GM13977 (cell line): ENCODE results near the gene RBM12.
"Not testable (repeated sequence)": the region's sequence is repeated elsewhere in the genome, so short reads cannot be mapped to it uniquely, and the experiment has no call there.

ENCODE experiments used
- DNase-seq: peaks from one replicate; pipeline ENCODE4 v3.0.0; 2012; ENCODE audit warnings: low spot score
- CTCF ChIP-seq: IDR thresholded peaks from 2 replicates; pipeline ENCODE4 v1.5.1; 2012; ENCODE audit warnings: mild to moderate bottlenecking, control low read depth; ENCODE audit not compliant: insufficient read depth; ENCODE audit errors: extremely low read depth, missing control alignments
- in situ Hi-C: fragments of 300-500 bp; cut with MboI; formaldehyde crosslinking; loops from one replicate; pipeline ENCODE4 v1.12.0; 2022; ENCODE audit warnings: low sequenced_read_pairs, low pct_unique_long_range_greater_than_20kb, mixed read lengths, inconsistent platforms; ENCODE audit not compliant: unreplicated experiment

Gene RBM12

DNA sequence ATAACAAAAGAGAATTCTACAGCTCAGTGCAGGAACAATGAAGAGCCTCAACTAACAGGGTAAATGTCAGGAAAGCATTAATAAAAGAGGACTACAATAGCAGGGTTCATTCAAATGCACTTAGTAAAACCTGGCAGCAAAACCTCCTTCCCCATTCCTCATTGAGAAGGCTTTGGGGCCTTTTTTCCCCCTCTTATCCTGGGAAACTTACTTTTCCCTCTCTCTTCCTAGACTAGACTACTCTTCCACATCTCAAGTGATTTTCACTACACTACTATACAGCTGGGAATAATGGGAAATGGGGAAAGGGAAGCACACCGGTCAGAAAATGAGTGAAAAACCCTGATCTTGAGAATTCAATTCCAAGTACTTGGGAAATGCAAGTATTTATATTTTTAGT lies 44.6 kb upstream of the RBM12 start:
- no peak for TF ChIP-seq CTCF
- in situ Hi-C loops = no loop called here
- DNase-seq = no peak

GRCh38 chr20:35708502-35708901 lies 43.8 kb upstream of the RBM12 start:
- DNase-seq = no peak
- no peak for TF ChIP-seq CTCF
- in situ Hi-C loops = no loop called here

- in situ Hi-C loops, DNase-seq: not testable (repeated sequence)
Measured at GRCh38 chr20:35706591-35707529, 42.2 kb upstream of the RBM12 start.

DNA sequence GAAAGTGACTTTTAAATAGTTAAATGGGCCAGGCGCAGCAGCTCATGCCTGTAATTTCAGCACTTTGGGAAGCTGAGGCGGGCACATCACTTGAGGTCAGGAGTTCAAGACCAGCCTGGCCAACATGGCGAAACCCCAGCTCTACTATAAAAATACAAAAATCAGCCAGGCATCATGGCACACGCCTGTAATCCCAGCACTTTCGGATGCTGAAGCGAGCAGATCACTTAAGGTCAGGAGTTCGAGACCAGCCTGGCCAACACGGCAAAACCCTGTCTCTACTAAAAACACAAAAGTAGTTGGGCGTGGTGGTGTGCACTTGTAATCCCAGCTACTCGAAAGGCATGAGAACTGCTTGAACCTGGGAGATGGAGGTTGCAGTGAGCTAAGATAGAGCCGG lies 41.2 kb upstream of the RBM12 start:
- DNase-seq, in situ Hi-C loops: not testable (repeated sequence)

DNA sequence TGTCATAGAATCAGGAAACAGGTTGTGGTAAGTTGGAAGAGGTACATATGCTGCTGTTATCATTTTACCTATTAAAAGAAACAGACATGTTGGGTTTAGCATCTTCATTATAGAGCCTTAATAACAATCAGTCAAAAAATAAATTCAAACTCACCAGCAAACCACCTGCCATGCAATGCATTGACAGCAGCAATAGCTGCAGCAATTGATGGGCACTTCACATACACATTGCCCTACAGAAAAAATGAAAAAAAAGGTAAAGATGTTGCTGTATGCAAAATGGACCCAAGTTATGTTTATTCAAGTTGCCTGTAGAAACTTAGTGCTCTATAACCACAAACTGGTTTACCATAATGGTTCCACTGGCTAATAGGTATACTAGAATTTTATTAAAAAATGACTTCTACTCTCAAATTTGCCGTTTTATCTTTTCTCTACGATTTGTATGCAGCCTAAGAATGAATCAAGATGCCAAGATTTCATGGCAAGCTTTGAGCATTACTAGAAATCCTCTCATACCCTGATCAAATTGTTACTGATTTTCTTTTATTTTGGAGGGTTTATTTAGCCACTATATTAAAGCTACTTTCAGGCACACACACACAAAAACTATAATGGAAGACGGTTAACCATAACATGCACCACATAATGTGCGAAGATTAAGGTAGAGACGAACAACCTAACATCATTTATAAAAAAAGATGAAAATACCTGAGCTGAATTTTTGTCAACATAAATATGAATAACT lies 40.0 kb upstream of the RBM12 start:
- no peak for TF ChIP-seq CTCF
- in situ Hi-C loops = no loop called here
- DNase-seq = no peak

DNA sequence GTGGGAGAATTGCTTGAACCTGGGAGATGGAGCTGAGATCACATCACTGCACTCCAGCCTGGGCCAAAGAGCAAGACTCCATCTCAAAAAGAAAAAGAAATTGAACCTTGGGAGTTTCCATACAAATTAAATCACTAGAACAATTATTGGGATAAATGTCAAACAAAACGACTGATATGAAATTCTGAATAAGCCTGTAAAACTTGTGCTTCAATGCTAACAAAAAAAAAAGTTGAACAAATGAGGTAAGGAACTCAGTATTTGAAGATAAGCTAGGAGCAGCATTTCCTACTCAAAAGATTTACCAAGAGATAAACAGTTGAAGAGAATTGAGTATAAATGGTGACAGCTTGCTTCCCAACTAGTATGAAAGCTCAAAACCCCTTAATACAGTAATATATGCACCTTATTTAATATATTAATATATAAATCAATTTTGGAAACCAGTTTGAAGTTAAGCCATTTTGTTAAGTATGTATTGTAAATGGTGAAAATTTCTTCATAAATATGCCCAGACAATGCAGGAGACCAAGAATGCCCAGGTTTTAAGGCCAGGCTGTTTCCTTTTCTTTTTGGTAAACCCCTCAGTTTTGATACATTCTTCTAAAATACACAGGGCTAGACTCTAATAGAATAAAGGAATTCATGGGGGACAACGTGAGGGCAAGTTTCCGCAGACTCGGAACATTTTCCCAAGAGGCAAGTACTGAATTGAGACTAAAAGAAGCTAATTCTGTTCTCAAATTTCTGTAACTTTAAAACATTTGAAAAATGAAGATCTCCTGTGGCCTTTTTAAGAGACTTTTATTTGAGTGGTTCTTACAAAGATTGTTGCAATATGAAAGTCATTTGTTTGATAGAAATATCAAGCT lies 38.4 kb upstream of the RBM12 start:
- DNase-seq = no peak
- TF ChIP-seq CTCF = no peak
- in situ Hi-C loops = no loop called here

- in situ Hi-C loops = no loop called here
- no peak for TF ChIP-seq CTCF
- DNase-seq = no peak
Measured at GRCh38 chr20:35702051-35702823, 37.5 kb upstream of the RBM12 start.
